Esophagus squamous epithelium (tissue), 5 donors: ENCODE measurements around the gene BCL10. TPM values are rescaled to one million over a fixed set of nuclear protein-coding genes. Genes with fewer than 3 reads are reported as not detected.

ENCODE experiments used
- DNase-seq: peaks from one replicate; lab custom pipeline; 2025; lab: John Stamatoyannopoulos, UW
- H3K27ac ChIP-seq, 4 donors: fragments of 200-600 bp; sonication (generic); one replicate each; pipeline ENCODE4 v1.5.1; 2016 to 2019; ENCODE audit warnings: mild to moderate bottlenecking in 1 of 4
- H3K27me3 ChIP-seq, 4 donors: fragments of 200-600 bp; sonication (generic); 1 replicate in 3 of 4; 2 replicates in 1 of 4; pipeline versions ENCODE4 v1.5.1 to v1.6.0; 2017 to 2021; ENCODE audit warnings: antibody characterized with exemption in 1 of 4
- H3K36me3 ChIP-seq, 3 donors: fragments of 200-600 bp; sonication (generic); one replicate each; pipeline ENCODE4 v1.5.1; 2016 to 2019
- H3K4me1 ChIP-seq, 3 donors: fragments of 200-600 bp; sonication (generic); one replicate each; pipeline ENCODE4 v1.5.1; 2017 to 2019
- H3K4me3 ChIP-seq, 4 donors: fragments of 200-600 bp; sonication (generic); 1 replicate in 3 of 4; 2 replicates in 1 of 4; pipeline ENCODE4 v1.5.1; 2016 to 2019; ENCODE audit warnings: mild to moderate bottlenecking in 2 of 4, moderate library complexity in 1 of 4
- H3K9me3 ChIP-seq, 3 donors: fragments of 200-600 bp; sonication (generic); one replicate each; pipeline ENCODE4 v1.5.1; 2016 to 2019
- CTCF ChIP-seq, 6 experiments: fragments of 450-650 bp in 4 of 6; fragments of 200-600 bp in 2 of 6; sonication (generic) in 2 of 6; IDR thresholded peaks; one replicate each; pipeline ENCODE4 v1.5.1; 2016 to 2019; ENCODE audit warnings: antibody characterized with exemption in 6 of 6, mild to moderate bottlenecking in 4 of 6, moderate library complexity in 4 of 6
- POLR2A ChIP-seq, 4 donors: fragments of 450-650 bp; IDR thresholded peaks; one replicate each; pipeline ENCODE4 v1.6.1; 2017; ENCODE audit warnings: antibody characterized with exemption in 4 of 4, mild to moderate bottlenecking in 4 of 4, moderate library complexity in 3 of 4
- WGBS, 2 donors: methylation state at CpG; one replicate each; pipeline ENCODE4 v1.1.5; 2018; 5-methylcytosine and 5-hydroxymethylcytosine counted together
- intact Hi-C: fragments of 100-400 bp; cut with DNase I; formaldehyde crosslinking; loops from one replicate; pipeline ENCODE4 v1.15.0; 2022
- total RNA-seq, 4 donors: library from RNA; depleted of rRNA; stranded (reverse); fragments of >200 nt; gene quantifications; one replicate each; pipeline ENCODE4 v1.1.0, GENCODE V29; 2016
- donor health status: DM: yes; HTN: yes; CAD: no.

Gene BCL10
- total RNA-seq, 4 donors from 2014 or later = 24.4 to 42.3 (median 27.0) TPM

- H3K27me3 ChIP-seq = no peaks in the 10 kb centered on the region
- no peak overlapping the region for H3K4me3 ChIP-seq
- intact Hi-C loops = no loop called here
- peaks cover 0 to 4% (median 0%) of the 10 kb centered on the region in 3 donors for H3K36me3 ChIP-seq
- TF ChIP-seq POLR2A (IDR thresholded peaks at IDR 0.05) (no peak), CTCF (IDR thresholded peaks at IDR 0.05) (no peak)
- no peaks in the 10 kb centered on the region for H3K9me3 ChIP-seq
- DNase-seq = no peak
- H3K4me1 ChIP-seq = peaks cover 25 to 71% (median 42%) of the 10 kb centered on the region in 3 donors
- 85 to 91% methylated on average over 4 of the region's 4 CpGs for WGBS, 2 donors
- H3K27ac ChIP-seq = peak overlapping the region in 3 of 4 donors; percentile 98 to 100 (median 100)
These were observed 1.4 kb upstream of the BCL10 start for GRCh38 chr1:85277802-85278201.

GRCh38 chr1:85276978-85277639 is 677 bp upstream of the BCL10 start:
- H3K27ac ChIP-seq = peak overlapping the region; percentile 97 to 100 (median 99)
- peaks cover 0 to 11% (median 0%) of the 10 kb centered on the region in 3 donors for H3K36me3 ChIP-seq
- no peak for DNase-seq
- H3K4me1 ChIP-seq = peaks cover 25 to 76% (median 42%) of the 10 kb centered on the region in 3 donors
- 55 to 62% methylated on average over 10 to 11 of the region's 11 CpGs for WGBS, 2 donors
- intact Hi-C loops = no loop called here
- no peaks in the 10 kb centered on the region for H3K9me3 ChIP-seq
- H3K27me3 ChIP-seq = no peaks in the 10 kb centered on the region
- peak overlapping the region; percentile 79 to 100 (median 91) for H3K4me3 ChIP-seq
- TF ChIP-seq POLR2A (IDR thresholded peaks at IDR 0.05) (no peak), CTCF (IDR thresholded peaks at IDR 0.05) (no peak)

GRCh38 chr1:85275701-85276214 is 674 bp downstream of the BCL10 start:
- Histone ChIP-seq H3K36me3 (peaks cover 0 to 24% (median 0%) of the 10 kb centered on the region in 3 donors), H3K27me3 (no peaks in the 10 kb centered on the region), H3K27ac (peak overlapping the region; percentile 97 to 100 (median 99)), H3K4me3 (peak overlapping the region; percentile 79 to 100 (median 91)), H3K4me1 (peaks cover 25 to 84% (median 42%) of the 10 kb centered on the region in 3 donors), H3K9me3 (no peaks in the 10 kb centered on the region)
- intact Hi-C loops = no loop called here
- no peak for DNase-seq
- TF ChIP-seq POLR2A (IDR thresholded peaks at IDR 0.05) (no peak), CTCF (IDR thresholded peaks at IDR 0.05) (no peak)
- WGBS, 2 donors = 0 to 5% methylated on average over 5 to 13 of the region's 13 CpGs

- H3K27ac ChIP-seq = peak overlapping the region; percentile 97 to 100 (median 99)
These were observed 1.4 kb downstream of the BCL10 start for GRCh38 chr1:85274969-85275453.

More at GRCh38 chr1:85274969-85275453, 1.4 kb downstream of the BCL10 start:
- Histone ChIP-seq H3K36me3 (peaks cover 0 to 32% (median 0%) of the 10 kb centered on the region in 3 donors), H3K9me3 (no peaks in the 10 kb centered on the region), H3K27me3 (no peaks in the 10 kb centered on the region), H3K4me1 (peaks cover 25 to 77% (median 37%) of the 10 kb centered on the region in 3 donors), H3K4me3 (peak overlapping the region; percentile 79 to 100 (median 91))
- WGBS, 2 donors = 53 to 60% methylated on average over 1 of the region's 1 CpG
- no peak for DNase-seq
- TF ChIP-seq POLR2A (IDR thresholded peaks at IDR 0.05) = peak in 1 of 4 donors; percentile 41
- TF ChIP-seq CTCF (IDR thresholded peaks at IDR 0.05) = no peak
- intact Hi-C loops = no loop called here
